ENCODE results near the gene TNK1. TPM values are rescaled to one million over a fixed set of nuclear protein-coding genes. Genes with fewer than 3 reads are reported as not detected.

Gene TNK1
- total RNA-seq, 1 donor from 2014 or later, result 2.1 TPM

GRCh38 chr17:7410634-7411426 is 29.9 kb downstream of the TNK1 start:
- DNase-seq, result no peak

- DNase-seq, result no peak
Measured at GRCh38 chr17:7411427-7411750, 30.5 kb downstream of the TNK1 start.

GRCh38 chr17:7413346-7413985 is 32.6 kb downstream of the TNK1 start:
- DNase-seq, result no peak

GRCh38 chr17:7414837-7415236 is 33.9 kb downstream of the TNK1 start:
- no peak for DNase-seq

- no peak for DNase-seq
Measured at GRCh38 chr17:7415784-7416183, 34.9 kb downstream of the TNK1 start.

- no peak for DNase-seq
Measured at GRCh38 chr17:7416323-7416722, 35.4 kb downstream of the TNK1 start.

- no peak for DNase-seq
Measured at GRCh38 chr17:7417056-7417655, 36.3 kb downstream of the TNK1 start.

- no peak for DNase-seq
Measured at GRCh38 chr17:7418472-7419152, 37.7 kb downstream of the TNK1 start.

GRCh38 chr17:7419819-7420610 is 39.1 kb downstream of the TNK1 start, which contains the start of gene SPEM1:
Gene SPEM1, plus strand, starts transcription at chr17:7420324. Its CDS starts 61 bp downstream, at chr17:7420385.
- DNase-seq, result no peak

GRCh38 chr17:7421186-7421585 is 40.3 kb downstream of the TNK1 start:
- no peak for DNase-seq

- peak; percentile 50 for DNase-seq
Measured at GRCh38 chr17:7423679-7424078, 42.8 kb downstream of the TNK1 start.

- DNase-seq, result no peak
Measured at GRCh38 chr17:7425316-7425715, 44.4 kb downstream of the TNK1 start, which contains the start of gene SPEM2. Gene SPEM2, plus strand, starts transcription at chr17:7425616. Its CDS starts 73 bp downstream, at chr17:7425689.

GRCh38 chr17:7425756-7426155 is 44.9 kb downstream of the TNK1 start:
- no peak for DNase-seq

- DNase-seq, result no peak
Measured at GRCh38 chr17:7426203-7426863, 45.4 kb downstream of the TNK1 start.

GRCh38 chr17:7426896-7427489 is 46.1 kb downstream of the TNK1 start:
- no peak for DNase-seq

- no peak for DNase-seq
Measured at GRCh38 chr17:7427549-7427948, 46.7 kb downstream of the TNK1 start.

GRCh38 chr17:7428557-7428956 is 47.7 kb downstream of the TNK1 start, which contains the start of gene SPEM3:
Gene SPEM3, plus strand, starts transcription at chr17:7428857. Its CDS starts 46 bp downstream, at chr17:7428903.
- DNase-seq, result no peak

GRCh38 chr17:7429722-7430121 is 48.8 kb downstream of the TNK1 start:
- no peak for DNase-seq

GRCh38 chr17:7431231-7431630 is 50.3 kb downstream of the TNK1 start:
- DNase-seq, result no peak

- no peak for DNase-seq
Measured at GRCh38 chr17:7432296-7432695, 51.4 kb downstream of the TNK1 start.
